Neural progenitor cell (in vitro differentiated cells): Measurements from ENCODE around the gene IL1RAPL1. TPM values are rescaled to one million over a fixed set of nuclear protein-coding genes. Genes with fewer than 3 reads are reported as not detected.

ENCODE experiments used
- DNase-seq: peaks from one replicate; pipeline ENCODE4 v3.0.0-alpha.2; 2016; ENCODE audit warnings: low spot score
- H2AFZ ChIP-seq: fragments of 200-600 bp; sonication (generic); replicated peaks from 2 replicates; pipeline ENCODE4 v1.6.1; 2016; ENCODE audit warnings: antibody characterized with exemption
- H3F3A ChIP-seq: fragments of 200-600 bp; sonication (generic); 2 replicates; pipeline ENCODE4 v1.6.1; 2016; ENCODE audit warnings: antibody characterized with exemption, low read depth
- H3K27ac ChIP-seq: fragments of 200-600 bp; sonication (generic); 2 replicates; pipeline ENCODE4 v1.5.1; 2016; ENCODE audit warnings: mild to moderate bottlenecking
- H3K27me3 ChIP-seq: fragments of 200-600 bp; sonication (generic); 2 replicates; pipeline ENCODE4 v1.6.1; 2016; ENCODE audit warnings: mild to moderate bottlenecking, moderate library complexity
- H3K36me3 ChIP-seq: fragments of 200-600 bp; sonication (generic); 2 replicates; pipeline ENCODE4 v1.5.1; 2016
- H3K4me1 ChIP-seq: fragments of 200-600 bp; sonication (generic); 2 replicates; pipeline ENCODE4 v1.6.1; 2016; ENCODE audit warnings: mixed run types
- H3K4me2 ChIP-seq: fragments of 200-600 bp; sonication (generic); 2 replicates; pipeline ENCODE4 v1.6.1; 2016
- H3K4me3 ChIP-seq: fragments of 200-600 bp; sonication (generic); 2 replicates; pipeline ENCODE4 v1.5.1; 2016
- H3K79me2 ChIP-seq: fragments of 200-600 bp; sonication (generic); 2 replicates; pipeline ENCODE4 v1.6.1; 2016; ENCODE audit warnings: low read depth
- H3K9ac ChIP-seq: fragments of 200-600 bp; sonication (generic); 2 replicates; pipeline ENCODE4 v1.6.1; 2016
- H3K9me3 ChIP-seq: fragments of 200-600 bp; sonication (generic); 2 replicates; pipeline ENCODE4 v1.5.1; 2016; ENCODE audit warnings: low read depth
- H4K20me1 ChIP-seq: fragments of 200-600 bp; sonication (generic); 2 replicates; pipeline ENCODE4 v1.6.1; 2016; ENCODE audit warnings: low read depth
- H3K27ac Mint-ChIP-seq: 3 replicates; pipeline ENCODE4 v1.8.0; 2021; ENCODE audit warnings: mixed read lengths
- H3K27me3 Mint-ChIP-seq: 2 replicates; pipeline ENCODE4 v1.8.0; 2022; ENCODE audit warnings: low read depth, mild to moderate bottlenecking, inconsistent platforms, moderate library complexity, mixed read lengths; ENCODE audit not compliant: insufficient read depth
- H3K36me3 Mint-ChIP-seq: 3 replicates; pipeline ENCODE4 v1.8.0; 2021; ENCODE audit warnings: mixed read lengths
- H3K4me1 Mint-ChIP-seq: 3 replicates; pipeline ENCODE4 v1.8.0; 2021; ENCODE audit warnings: mixed read lengths
- H3K4me3 Mint-ChIP-seq: 3 replicates; pipeline ENCODE4 v1.8.0; 2021; ENCODE audit warnings: mild to moderate bottlenecking, moderate library complexity, mixed read lengths
- H3K9me3 Mint-ChIP-seq: 3 replicates; pipeline ENCODE4 v1.8.0; 2020; ENCODE audit warnings: mixed read lengths
- EZH2 ChIP-seq: fragments of 200-600 bp; sonication (generic); IDR thresholded peaks from 2 replicates; pipeline ENCODE4 v1.6.1; 2017; ENCODE audit warnings: antibody characterized with exemption, mild to moderate bottlenecking, moderate library complexity
- EZH2phosphoT487 ChIP-seq: fragments of 200-600 bp; sonication (generic); IDR thresholded peaks from 2 replicates; pipeline ENCODE4 v1.6.1; 2017; ENCODE audit warnings: antibody characterized with exemption
- total RNA-seq: library from RNA; depleted of rRNA; stranded (reverse); fragments of >200 nt; gene quantifications from 2 replicates; pipeline ENCODE4 v1.2.3, GENCODE V29; 2015; ENCODE audit warnings: low replicate concordance
- TF ChIP-seq, protein P1 (sequence below): fragments of 200-600 bp; sonication (generic); IDR thresholded peaks from 2 replicates; pipeline ENCODE4 v1.5.1; 2017; ENCODE audit warnings: antibody characterized with exemption, mild to moderate bottlenecking

IL1RAPL1 gene
- total RNA-seq, 1 donor from 2014 or later, result 13.4 TPM

DNA sequence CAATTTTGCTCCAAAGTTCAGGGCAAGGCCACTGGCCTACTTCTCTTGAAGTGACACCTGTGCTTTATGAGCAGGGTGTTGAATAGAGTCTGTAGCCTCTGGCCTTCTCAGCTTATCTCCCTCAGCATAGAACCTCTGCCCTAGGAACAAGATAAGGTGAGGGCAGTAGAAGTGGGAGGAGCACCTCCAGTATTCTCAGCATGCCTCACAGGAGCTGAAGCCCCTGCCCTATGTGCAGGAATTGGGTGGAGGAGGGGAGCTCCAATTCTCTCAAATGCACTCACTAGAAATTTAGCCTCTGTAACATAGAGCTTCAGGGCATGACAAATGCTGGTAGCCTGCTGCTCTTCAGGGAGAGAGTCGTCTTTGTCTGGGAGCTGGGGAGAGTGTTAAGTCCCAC, 479.3 kb downstream of the IL1RAPL1 start:
- Histone ChIP-seq H3F3A (no peaks in the 10 kb centered on the region), H3K27me3 (no peaks in the 10 kb centered on the region), H3K27ac (no peak overlapping the region), H4K20me1 (no peaks in the 10 kb centered on the region), H3K4me3 (no peak overlapping the region), H3K4me1 (peaks cover 3% of the 10 kb centered on the region), H3K79me2 (no peaks in the 10 kb centered on the region), H3K9me3 (peaks cover 8% of the 10 kb centered on the region), H2AFZ (no peak overlapping the region), H3K36me3 (no peaks in the 10 kb centered on the region), H3K9ac (no peak overlapping the region), H3K4me2 (no peak overlapping the region)
- no peak overlapping the region for H3K27ac Mint-ChIP-seq
- peaks cover 5% of the 10 kb centered on the region for H3K9me3 Mint-ChIP-seq
- H3K36me3 Mint-ChIP-seq, result no peaks in the 10 kb centered on the region
- H3K27me3 Mint-ChIP-seq, result no peaks in the 10 kb centered on the region
- DNase-seq, result no peak
- peaks cover 4% of the 10 kb centered on the region for H3K4me1 Mint-ChIP-seq
- no peak overlapping the region for H3K4me3 Mint-ChIP-seq
- TF ChIP-seq, protein P1, sequence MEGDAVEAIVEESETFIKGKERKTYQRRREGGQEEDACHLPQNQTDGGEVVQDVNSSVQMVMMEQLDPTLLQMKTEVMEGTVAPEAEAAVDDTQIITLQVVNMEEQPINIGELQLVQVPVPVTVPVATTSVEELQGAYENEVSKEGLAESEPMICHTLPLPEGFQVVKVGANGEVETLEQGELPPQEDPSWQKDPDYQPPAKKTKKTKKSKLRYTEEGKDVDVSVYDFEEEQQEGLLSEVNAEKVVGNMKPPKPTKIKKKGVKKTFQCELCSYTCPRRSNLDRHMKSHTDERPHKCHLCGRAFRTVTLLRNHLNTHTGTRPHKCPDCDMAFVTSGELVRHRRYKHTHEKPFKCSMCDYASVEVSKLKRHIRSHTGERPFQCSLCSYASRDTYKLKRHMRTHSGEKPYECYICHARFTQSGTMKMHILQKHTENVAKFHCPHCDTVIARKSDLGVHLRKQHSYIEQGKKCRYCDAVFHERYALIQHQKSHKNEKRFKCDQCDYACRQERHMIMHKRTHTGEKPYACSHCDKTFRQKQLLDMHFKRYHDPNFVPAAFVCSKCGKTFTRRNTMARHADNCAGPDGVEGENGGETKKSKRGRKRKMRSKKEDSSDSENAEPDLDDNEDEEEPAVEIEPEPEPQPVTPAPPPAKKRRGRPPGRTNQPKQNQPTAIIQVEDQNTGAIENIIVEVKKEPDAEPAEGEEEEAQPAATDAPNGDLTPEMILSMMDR, result no peak
- TF ChIP-seq EZH2 (no peak), EZH2phosphoT487 (no peak)

- TF ChIP-seq EZH2phosphoT487 (no peak), EZH2 (no peak)
- TF ChIP-seq, protein P1, result no peak
- Mint-ChIP-seq H3K27me3 (no peaks in the 10 kb centered on the region), H3K9me3 (peaks cover 5% of the 10 kb centered on the region), H3K4me3 (no peak overlapping the region), H3K4me1 (peaks cover 4% of the 10 kb centered on the region), H3K36me3 (no peaks in the 10 kb centered on the region), H3K27ac (no peak overlapping the region)
- Histone ChIP-seq H3K79me2 (no peaks in the 10 kb centered on the region), H3K4me3 (no peak overlapping the region), H3K36me3 (no peaks in the 10 kb centered on the region), H3K4me1 (peaks cover 3% of the 10 kb centered on the region), H3F3A (no peaks in the 10 kb centered on the region), H3K4me2 (no peak overlapping the region), H2AFZ (no peak overlapping the region), H3K9ac (no peak overlapping the region), H3K27me3 (no peaks in the 10 kb centered on the region), H3K9me3 (peaks cover 4% of the 10 kb centered on the region), H3K27ac (no peak overlapping the region), H4K20me1 (no peaks in the 10 kb centered on the region)
- no peak for DNase-seq
Measured at GRCh38 chrX:29067351-29067750, 480.1 kb downstream of the IL1RAPL1 start.

DNA sequence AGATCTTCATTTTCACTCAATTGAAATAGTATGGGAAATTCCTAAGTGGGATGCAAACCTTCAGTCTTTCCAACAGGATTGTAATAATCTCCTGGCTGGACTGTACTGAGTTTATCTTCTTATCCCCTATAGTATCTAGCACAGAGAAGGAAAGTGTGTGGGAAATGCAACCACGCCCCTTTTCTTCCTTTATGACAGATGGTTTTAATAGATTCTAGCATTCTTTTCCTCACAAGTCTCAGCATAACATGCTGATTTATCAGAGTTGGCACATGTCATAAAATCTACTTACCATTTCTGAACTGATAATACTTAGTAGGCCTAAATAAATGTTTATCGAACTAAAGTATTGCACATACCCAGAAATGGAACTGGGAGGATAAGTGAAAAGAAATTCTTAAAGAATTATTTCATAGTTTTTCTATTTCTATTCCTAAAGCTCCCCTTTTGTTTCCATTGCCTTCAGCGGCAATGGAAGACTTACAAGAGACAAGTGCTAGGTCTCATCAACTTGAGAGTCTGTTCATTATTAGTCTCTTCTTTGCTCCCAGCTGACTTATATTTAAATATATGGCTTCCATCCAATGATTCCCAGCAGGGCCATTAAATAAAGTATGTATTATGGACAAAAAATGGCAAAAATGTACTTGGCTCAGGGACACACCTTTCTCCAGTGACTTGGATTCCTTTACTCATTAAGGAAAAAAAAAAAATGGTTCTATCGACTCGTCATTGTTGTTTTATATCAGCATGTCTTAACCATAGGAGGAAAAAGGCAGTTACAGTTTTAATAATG, 484.5 kb downstream of the IL1RAPL1 start:
- Mint-ChIP-seq H3K9me3 (peaks cover 3% of the 10 kb centered on the region), H3K36me3 (no peaks in the 10 kb centered on the region), H3K4me3 (no peak overlapping the region), H3K27me3 (no peaks in the 10 kb centered on the region), H3K27ac (no peak overlapping the region), H3K4me1 (peaks cover 4% of the 10 kb centered on the region)
- no peaks in the 10 kb centered on the region for H3K4me1 ChIP-seq
- H3K79me2 ChIP-seq, result no peaks in the 10 kb centered on the region
- H3K4me2 ChIP-seq, result no peak overlapping the region
- no peak for DNase-seq
- H4K20me1 ChIP-seq, result no peaks in the 10 kb centered on the region
- H3K36me3 ChIP-seq, result no peaks in the 10 kb centered on the region
- no peaks in the 10 kb centered on the region for H3F3A ChIP-seq
- TF ChIP-seq EZH2 (no peak), EZH2phosphoT487 (no peak)
- TF ChIP-seq, protein P1, result no peak
- H3K9ac ChIP-seq, result no peak overlapping the region
- H3K27ac ChIP-seq, result no peak overlapping the region
- H2AFZ ChIP-seq, result no peak overlapping the region
- no peak overlapping the region for H3K4me3 ChIP-seq
- H3K27me3 ChIP-seq, result no peaks in the 10 kb centered on the region
- H3K9me3 ChIP-seq, result peaks cover 6% of the 10 kb centered on the region
